ENCODE data around the gene TSEN2.

DNA sequence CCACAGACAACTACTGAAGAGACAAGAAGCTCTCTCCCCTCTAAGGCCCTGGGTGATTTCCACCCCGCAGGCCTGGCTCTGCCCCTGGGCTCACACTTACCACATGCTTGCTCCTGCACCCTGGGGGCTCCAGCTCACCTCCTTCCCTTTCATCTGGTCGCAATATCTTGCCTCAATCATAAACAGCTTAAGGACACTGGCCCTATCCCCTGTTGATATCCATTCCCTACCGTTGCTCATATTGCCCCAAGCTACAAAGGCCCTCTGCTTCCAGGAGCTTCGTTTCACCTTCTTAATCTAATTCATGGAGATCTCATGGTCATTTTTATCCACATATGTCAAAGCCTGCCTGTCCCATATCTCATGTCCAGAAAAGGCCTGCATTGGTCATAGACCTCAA is 46.0 kb upstream of the TSEN2 start:
- TF ChIP-seq, protein P1, sequence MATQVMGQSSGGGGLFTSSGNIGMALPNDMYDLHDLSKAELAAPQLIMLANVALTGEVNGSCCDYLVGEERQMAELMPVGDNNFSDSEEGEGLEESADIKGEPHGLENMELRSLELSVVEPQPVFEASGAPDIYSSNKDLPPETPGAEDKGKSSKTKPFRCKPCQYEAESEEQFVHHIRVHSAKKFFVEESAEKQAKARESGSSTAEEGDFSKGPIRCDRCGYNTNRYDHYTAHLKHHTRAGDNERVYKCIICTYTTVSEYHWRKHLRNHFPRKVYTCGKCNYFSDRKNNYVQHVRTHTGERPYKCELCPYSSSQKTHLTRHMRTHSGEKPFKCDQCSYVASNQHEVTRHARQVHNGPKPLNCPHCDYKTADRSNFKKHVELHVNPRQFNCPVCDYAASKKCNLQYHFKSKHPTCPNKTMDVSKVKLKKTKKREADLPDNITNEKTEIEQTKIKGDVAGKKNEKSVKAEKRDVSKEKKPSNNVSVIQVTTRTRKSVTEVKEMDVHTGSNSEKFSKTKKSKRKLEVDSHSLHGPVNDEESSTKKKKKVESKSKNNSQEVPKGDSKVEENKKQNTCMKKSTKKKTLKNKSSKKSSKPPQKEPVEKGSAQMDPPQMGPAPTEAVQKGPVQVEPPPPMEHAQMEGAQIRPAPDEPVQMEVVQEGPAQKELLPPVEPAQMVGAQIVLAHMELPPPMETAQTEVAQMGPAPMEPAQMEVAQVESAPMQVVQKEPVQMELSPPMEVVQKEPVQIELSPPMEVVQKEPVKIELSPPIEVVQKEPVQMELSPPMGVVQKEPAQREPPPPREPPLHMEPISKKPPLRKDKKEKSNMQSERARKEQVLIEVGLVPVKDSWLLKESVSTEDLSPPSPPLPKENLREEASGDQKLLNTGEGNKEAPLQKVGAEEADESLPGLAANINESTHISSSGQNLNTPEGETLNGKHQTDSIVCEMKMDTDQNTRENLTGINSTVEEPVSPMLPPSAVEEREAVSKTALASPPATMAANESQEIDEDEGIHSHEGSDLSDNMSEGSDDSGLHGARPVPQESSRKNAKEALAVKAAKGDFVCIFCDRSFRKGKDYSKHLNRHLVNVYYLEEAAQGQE (IDR thresholded peaks at IDR 0.05; ENCODE audit: low read depth), result no peak
- no peak for TF ChIP-seq MAX (IDR thresholded peaks at IDR 0.05)

All from Ishikawa (cell line).